ENCODE data around the gene PRR9.
"Not testable (repeated sequence)": the region's sequence is repeated elsewhere in the genome, so short reads cannot be mapped to it uniquely, and the experiment has no call there.

Gene PRR9, protein sequence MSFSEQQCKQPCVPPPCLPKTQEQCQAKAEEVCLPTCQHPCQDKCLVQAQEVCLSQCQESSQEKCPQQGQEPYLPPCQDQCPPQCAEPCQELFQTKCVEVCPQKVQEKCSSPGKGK

GRCh38 chr1:153217212-153217611, at the start of gene PRR9:
Gene PRR9 (plus strand): TSS chr1:153217584. CDS start chr1:153218145, 561 bp downstream.
- no peak for DNase-seq (ENCODE audit: extremely low read depth, low read depth)
- TF ChIP-seq, protein P1, sequence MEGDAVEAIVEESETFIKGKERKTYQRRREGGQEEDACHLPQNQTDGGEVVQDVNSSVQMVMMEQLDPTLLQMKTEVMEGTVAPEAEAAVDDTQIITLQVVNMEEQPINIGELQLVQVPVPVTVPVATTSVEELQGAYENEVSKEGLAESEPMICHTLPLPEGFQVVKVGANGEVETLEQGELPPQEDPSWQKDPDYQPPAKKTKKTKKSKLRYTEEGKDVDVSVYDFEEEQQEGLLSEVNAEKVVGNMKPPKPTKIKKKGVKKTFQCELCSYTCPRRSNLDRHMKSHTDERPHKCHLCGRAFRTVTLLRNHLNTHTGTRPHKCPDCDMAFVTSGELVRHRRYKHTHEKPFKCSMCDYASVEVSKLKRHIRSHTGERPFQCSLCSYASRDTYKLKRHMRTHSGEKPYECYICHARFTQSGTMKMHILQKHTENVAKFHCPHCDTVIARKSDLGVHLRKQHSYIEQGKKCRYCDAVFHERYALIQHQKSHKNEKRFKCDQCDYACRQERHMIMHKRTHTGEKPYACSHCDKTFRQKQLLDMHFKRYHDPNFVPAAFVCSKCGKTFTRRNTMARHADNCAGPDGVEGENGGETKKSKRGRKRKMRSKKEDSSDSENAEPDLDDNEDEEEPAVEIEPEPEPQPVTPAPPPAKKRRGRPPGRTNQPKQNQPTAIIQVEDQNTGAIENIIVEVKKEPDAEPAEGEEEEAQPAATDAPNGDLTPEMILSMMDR (IDR thresholded peaks at IDR 0.05; ENCODE audit: low read depth, low read length), result no peak

GRCh38 chr1:153168686-153169085, 48.7 kb upstream of the PRR9 start:
- TF ChIP-seq, protein P1 (IDR thresholded peaks at IDR 0.05; ENCODE audit: low read depth, low read length), result no peak
- DNase-seq (ENCODE audit: extremely low read depth, low read depth), result no peak

DNA sequence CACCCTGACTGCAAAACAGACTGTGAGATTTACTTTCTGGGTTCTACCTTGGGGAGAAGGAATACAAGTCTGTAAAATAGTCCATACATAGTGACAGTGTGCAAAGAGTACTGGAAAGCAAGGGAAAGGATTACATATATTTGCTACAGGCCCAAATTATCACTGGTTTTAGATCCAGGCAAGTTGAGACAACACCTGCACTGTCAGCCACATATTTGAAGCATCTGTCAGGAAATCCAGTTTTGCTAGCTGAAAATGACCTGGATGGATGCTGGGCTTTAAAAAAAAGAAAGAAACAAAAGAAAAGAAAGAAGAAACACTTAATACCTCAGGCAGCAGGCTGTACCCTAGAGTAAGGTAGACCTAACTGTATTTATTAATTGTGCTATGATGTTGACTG, 42.8 kb upstream of the PRR9 start:
- no peak for DNase-seq (ENCODE audit: extremely low read depth, low read depth)
- TF ChIP-seq, protein P1 (IDR thresholded peaks at IDR 0.05; ENCODE audit: low read depth, low read length), result no peak

DNA sequence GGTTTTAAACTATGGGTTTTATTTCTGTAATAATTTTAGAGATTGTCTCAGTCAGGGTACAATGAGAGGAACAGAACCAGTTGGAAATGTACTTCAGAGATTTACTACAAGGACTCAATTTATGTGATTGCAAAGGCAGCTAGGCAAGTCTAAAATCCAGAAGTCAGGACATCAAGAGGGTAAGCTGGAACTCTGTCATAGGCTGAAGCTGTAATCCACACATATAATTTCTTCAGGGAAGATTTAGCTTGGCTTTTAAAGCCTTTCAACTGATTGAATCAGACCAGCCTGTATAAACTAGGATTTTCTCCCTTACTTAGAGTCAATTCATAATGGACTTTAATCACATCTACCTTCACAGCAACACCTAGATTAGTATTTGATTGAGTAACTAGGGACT, 38.5 kb upstream of the PRR9 start:
- TF ChIP-seq, protein P1 (IDR thresholded peaks at IDR 0.05; ENCODE audit: low read depth, low read length), result no peak
- DNase-seq (ENCODE audit: extremely low read depth, low read depth), result no peak

DNA sequence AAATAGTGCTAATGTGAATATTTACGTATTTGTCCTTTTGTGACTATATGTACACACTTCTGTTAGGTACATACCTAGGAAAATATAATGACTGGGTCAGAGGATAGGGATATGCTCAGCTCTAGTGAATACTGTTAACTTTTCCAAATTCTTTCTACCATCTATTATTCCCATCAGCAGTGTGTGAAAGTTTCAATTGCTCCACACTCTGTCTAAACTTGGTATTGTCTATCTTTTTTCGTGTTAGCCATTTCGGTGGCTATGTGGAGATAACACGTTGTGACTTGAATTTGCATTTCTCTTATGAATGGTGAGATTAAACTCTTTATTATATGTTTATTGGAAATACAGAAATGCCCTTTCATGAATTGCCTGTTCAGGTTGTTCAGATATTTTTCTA, 36.8 kb upstream of the PRR9 start:
- TF ChIP-seq, protein P1 (IDR thresholded peaks at IDR 0.05; ENCODE audit: low read depth, low read length), result no peak
- no peak for DNase-seq (ENCODE audit: extremely low read depth, low read depth)

DNA sequence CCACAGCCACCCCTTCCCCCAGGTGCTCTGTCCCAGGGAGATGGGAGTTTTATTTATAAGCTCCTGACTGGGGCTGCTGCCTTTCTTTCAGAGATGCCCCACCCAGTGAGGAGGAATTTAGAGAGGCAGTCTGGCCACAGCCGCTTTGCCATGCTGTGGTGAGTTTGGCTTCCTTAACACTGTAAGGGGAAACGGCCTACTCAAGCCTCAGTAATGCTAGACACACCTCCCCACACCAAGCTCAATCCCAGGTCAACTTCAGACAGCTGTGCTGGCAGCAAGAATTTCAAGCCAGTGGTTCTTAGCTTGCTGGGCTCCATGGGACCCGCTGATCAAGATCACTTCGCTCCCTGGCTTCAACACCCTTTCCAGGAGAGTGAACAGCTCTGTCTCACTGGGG, 29.1 kb upstream of the PRR9 start:
- DNase-seq (ENCODE audit: extremely low read depth, low read depth), result not testable (repeated sequence)

DNA sequence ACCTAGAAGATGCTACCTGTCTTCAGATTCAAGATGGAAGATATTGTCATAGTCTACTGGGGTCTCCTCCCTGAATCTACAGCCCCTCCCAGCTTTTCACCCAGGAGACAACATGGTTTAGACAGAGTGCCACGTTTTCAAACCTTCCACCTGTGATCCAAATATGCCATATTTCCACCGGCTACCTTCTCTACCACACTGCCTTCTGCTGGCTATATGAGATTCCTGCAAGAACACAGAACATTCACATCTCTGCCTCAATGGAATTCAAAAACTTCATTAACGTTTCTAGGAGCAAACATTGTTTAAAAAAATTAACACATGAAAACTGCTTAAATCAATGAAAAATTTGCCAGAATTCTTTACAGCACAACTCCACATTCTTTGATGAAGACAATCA, 27.0 kb upstream of the PRR9 start:
- DNase-seq (ENCODE audit: extremely low read depth, low read depth), result no peak

DNA sequence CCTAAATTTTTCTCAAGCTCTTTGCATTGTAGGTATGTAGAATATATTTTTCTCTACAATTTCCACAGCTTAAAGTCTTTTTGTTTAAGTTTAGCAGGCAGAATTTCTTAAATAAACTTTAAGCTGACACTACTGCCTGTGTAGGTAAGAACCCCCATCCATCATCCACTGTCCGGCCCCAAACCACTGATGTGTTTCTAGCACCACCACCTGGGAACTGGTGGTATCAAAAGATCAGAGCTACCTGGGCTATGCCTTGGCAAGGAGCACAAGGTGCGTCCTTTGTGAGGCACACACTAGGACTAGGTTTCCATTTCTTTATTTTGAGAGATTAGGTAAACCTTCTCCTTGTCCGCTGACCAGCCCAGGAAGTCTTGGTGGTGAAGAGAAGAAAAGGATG, 24.7 kb upstream of the PRR9 start:
- TF ChIP-seq, protein P1 (IDR thresholded peaks at IDR 0.05; ENCODE audit: low read depth, low read length), result no peak
- DNase-seq (ENCODE audit: extremely low read depth, low read depth), result no peak

More for the DNA sequence above, 27.0 kb upstream of the PRR9 start:
- TF ChIP-seq, protein P1 (IDR thresholded peaks at IDR 0.05; ENCODE audit: low read depth, low read length), result no peak

Measured in AG09319 (cell line).